ENCODE measurements around the gene CNTNAP5. TPM values are rescaled to one million over a fixed set of nuclear protein-coding genes. Genes with fewer than 3 reads are reported as not detected.

CNTNAP5 gene
- total RNA-seq, 4 donors from 2014 or later: 0.20 to 1.4 (median 0.68) TPM; not detected in 1

DNA sequence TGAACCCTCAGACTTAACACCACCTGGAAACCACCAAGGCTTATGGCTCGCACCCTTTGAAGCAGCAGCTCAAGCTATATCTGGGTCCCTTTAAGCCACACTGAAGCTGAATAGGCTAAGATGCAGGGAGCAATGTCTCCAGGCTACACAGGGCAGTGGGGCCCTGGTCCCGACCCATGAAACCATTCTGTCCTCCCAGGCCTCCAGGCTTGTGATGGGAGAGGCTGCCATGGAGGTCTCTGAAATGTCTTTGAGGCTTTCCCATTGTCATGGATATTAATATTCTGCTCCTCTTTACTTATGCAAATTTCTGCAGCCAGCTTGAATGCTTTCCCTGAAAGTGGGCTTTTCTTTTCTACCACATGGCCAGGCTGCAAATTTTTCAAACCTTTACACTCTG, 608.7 kb downstream of the CNTNAP5 start:
- H3K4me3 ChIP-seq: no peak overlapping the region
- no peak overlapping the region for H3K27ac ChIP-seq
- in situ Hi-C loops (cut with MboI; ENCODE audit: low pct_ligation_motif_present in 1 of 4, low pct_unique_long_range_greater_than_20kb in 1 of 4, low sequenced_read_pairs in 3 of 4) (no loop called here), intact Hi-C loops (cut with DNase I; ENCODE audit: low total_unique reads) (no loop called here)
- no peaks in the 10 kb centered on the region for H3K36me3 ChIP-seq
- no peaks in the 10 kb centered on the region for H3K27me3 ChIP-seq
- WGBS, 2 donors (ENCODE audit: low coverage in 1 of 2): 66% methylated on average over 2 of the region's 2 CpGs; no CpG with 5 or more reads in 1 of the 2 donors
- TF ChIP-seq POLR2AphosphoS5 (IDR thresholded peaks at IDR 0.05) (no peak), POLR2A (IDR thresholded peaks at IDR 0.05) (no peak), EP300 (IDR thresholded peaks at IDR 0.05; ENCODE audit: low read depth) (no peak)
- TF ChIP-seq, protein P1, sequence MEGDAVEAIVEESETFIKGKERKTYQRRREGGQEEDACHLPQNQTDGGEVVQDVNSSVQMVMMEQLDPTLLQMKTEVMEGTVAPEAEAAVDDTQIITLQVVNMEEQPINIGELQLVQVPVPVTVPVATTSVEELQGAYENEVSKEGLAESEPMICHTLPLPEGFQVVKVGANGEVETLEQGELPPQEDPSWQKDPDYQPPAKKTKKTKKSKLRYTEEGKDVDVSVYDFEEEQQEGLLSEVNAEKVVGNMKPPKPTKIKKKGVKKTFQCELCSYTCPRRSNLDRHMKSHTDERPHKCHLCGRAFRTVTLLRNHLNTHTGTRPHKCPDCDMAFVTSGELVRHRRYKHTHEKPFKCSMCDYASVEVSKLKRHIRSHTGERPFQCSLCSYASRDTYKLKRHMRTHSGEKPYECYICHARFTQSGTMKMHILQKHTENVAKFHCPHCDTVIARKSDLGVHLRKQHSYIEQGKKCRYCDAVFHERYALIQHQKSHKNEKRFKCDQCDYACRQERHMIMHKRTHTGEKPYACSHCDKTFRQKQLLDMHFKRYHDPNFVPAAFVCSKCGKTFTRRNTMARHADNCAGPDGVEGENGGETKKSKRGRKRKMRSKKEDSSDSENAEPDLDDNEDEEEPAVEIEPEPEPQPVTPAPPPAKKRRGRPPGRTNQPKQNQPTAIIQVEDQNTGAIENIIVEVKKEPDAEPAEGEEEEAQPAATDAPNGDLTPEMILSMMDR (IDR thresholded peaks at IDR 0.05): no peak
- H3K4me1 ChIP-seq: no peaks in the 10 kb centered on the region
- DNase-seq: no peak
- H3K9me3 ChIP-seq: peaks cover 0 to 3% of the 10 kb centered on the region in 2 donors

DNA sequence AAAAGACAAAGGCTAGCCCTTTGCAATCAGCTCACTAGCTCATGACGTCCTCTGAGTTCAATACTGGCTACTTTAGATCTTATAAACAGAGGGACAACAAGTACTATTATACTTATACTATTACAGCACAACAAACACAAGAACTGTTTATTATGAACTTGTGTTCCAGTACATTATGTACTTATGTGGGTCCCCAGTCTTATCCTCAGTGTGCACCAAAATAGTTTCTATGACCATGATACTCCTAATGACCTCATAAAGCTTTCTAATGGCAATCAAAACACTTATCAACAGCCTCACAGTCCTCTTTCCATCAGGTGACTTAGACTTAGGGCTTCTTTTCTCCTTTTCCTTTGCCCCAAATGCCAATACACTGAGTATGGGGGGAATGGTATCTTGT, 614.4 kb downstream of the CNTNAP5 start:
- Histone ChIP-seq H3K4me3 (no peak overlapping the region), H3K27ac (no peak overlapping the region), H3K27me3 (no peaks in the 10 kb centered on the region), H3K4me1 (no peaks in the 10 kb centered on the region), H3K36me3 (no peaks in the 10 kb centered on the region), H3K9me3 (no peaks in the 10 kb centered on the region)
- 46 to 100% methylated on average over 1 of the region's 1 CpG for WGBS, 2 donors (ENCODE audit: low coverage in 1 of 2)
- intact Hi-C loops (cut with DNase I; ENCODE audit: low total_unique reads): no loop called here
- in situ Hi-C loops (cut with MboI; ENCODE audit: low pct_ligation_motif_present in 1 of 4, low pct_unique_long_range_greater_than_20kb in 1 of 4, low sequenced_read_pairs in 3 of 4): no loop called here
- DNase-seq: no peak
- TF ChIP-seq EP300 (IDR thresholded peaks at IDR 0.05; ENCODE audit: low read depth): no peak
- TF ChIP-seq POLR2AphosphoS5 (IDR thresholded peaks at IDR 0.05): no peak
- TF ChIP-seq, protein P1 (IDR thresholded peaks at IDR 0.05): no peak
- no peak for TF ChIP-seq POLR2A (IDR thresholded peaks at IDR 0.05)

DNA sequence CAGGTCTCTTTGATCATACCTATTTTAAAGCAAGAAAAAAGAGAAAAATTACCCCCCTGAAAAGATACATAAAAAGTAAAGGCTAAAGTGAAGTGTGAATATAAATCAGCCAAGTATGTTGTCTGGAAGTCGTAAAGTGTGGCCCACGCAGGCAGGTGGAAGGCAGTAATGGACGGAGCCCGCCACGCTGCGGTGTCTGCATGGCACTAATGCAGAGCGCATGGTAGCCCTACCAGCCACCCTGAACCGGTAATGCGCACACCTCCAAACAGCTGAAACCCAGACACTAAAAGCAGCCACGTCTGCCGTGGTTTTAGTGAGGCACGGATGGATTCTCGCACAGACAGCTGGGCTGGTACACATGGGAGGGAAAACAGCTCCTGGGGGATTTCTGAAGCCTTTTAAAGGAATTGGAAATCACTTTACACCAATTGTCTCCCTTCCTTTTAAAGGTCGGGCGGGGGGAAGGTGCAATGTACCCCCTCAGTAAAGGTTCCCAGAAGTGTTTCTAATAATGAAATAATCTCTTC, 615.2 kb downstream of the CNTNAP5 start:
- in situ Hi-C loops (cut with MboI; ENCODE audit: low pct_ligation_motif_present in 1 of 4, low pct_unique_long_range_greater_than_20kb in 1 of 4, low sequenced_read_pairs in 3 of 4) (no loop called here), intact Hi-C loops (cut with DNase I; ENCODE audit: low total_unique reads) (no loop called here)
- TF ChIP-seq POLR2A (IDR thresholded peaks at IDR 0.05) (no peak), POLR2AphosphoS5 (IDR thresholded peaks at IDR 0.05) (no peak)
- TF ChIP-seq, protein P1 (IDR thresholded peaks at IDR 0.05): no peak
- 80 to 87% methylated on average over 3 to 15 of the region's 15 CpGs for WGBS, 2 donors (ENCODE audit: low coverage in 1 of 2)
- no peaks in the 10 kb centered on the region for H3K27me3 ChIP-seq
- H3K4me1 ChIP-seq: no peaks in the 10 kb centered on the region
- DNase-seq: no peak
- no peak overlapping the region for H3K4me3 ChIP-seq
- H3K9me3 ChIP-seq: no peaks in the 10 kb centered on the region
- H3K27ac ChIP-seq: no peak overlapping the region
- H3K36me3 ChIP-seq: no peaks in the 10 kb centered on the region

DNA sequence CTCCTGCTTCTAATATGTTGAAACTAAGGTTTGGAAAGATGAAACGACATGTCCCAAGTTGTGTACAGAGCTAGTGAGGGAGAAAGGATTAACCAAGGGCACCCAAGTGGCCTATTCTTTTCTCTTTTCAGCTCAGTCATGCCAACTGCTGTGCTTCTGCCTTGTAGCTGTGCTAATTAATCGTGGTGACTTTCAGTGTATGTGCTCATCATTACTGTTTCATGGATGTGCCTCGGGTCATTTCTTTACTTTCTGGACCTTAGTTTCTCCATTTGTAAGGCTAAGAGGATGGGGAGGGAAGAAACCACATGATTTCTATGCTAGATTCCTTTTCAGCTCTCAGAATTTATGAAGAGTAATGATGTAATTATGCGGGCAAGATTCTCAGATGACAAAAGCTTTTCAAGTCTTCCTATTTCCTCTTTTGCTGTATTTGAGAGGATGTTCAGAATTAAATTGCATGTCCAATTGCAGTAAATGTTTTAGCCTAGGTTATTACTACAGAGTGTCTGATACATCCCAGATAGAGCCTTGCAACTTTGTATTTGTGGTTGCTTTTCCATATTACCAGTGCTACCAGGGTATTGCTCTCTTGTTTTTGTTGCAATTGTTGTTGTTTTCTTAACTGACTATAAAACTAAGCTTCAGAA, 621.2 kb downstream of the CNTNAP5 start:
- Histone ChIP-seq H3K36me3 (no peaks in the 10 kb centered on the region), H3K27ac (no peak overlapping the region), H3K4me3 (no peak overlapping the region), H3K4me1 (no peaks in the 10 kb centered on the region), H3K9me3 (no peaks in the 10 kb centered on the region), H3K27me3 (no peaks in the 10 kb centered on the region)
- no peak for TF ChIP-seq POLR2A (IDR thresholded peaks at IDR 0.05)
- TF ChIP-seq, protein P1 (IDR thresholded peaks at IDR 0.05): no peak
- no peak for TF ChIP-seq EP300 (IDR thresholded peaks at IDR 0.05; ENCODE audit: low read depth)
- no peak for TF ChIP-seq POLR2AphosphoS5 (IDR thresholded peaks at IDR 0.05)
- intact Hi-C loops (cut with DNase I; ENCODE audit: low total_unique reads) (no loop called here), in situ Hi-C loops (cut with MboI; ENCODE audit: low pct_ligation_motif_present in 1 of 4, low pct_unique_long_range_greater_than_20kb in 1 of 4, low sequenced_read_pairs in 3 of 4) (no loop called here)
- no peak for DNase-seq
- WGBS, 2 donors (ENCODE audit: low coverage in 1 of 2): 66 to 74% methylated on average over 4 of the region's 4 CpGs
